OCI-LY3 (cell line): ENCODE measurements around the gene CHST8.

ENCODE experiments used
- H2AFZ ChIP-seq: fragments of 200-600, 300-600 bp; shearing (Covaris generic); 2 replicates; pipeline ENCODE4 v1.6.0; 2014; ENCODE audit warnings: antibody characterized with exemption, low read depth, low read length
- H3K27ac ChIP-seq: fragments of 200-600, 300-600 bp; sonication (generic); 2 replicates; pipeline ENCODE4 v1.5.1; 2014; ENCODE audit warnings: mild to moderate bottlenecking, low read length, moderate library complexity, mixed read lengths
- H3K27me3 ChIP-seq: fragments of 200-600, 300-600 bp; sonication (generic); 2 replicates; pipeline ENCODE4 v1.6.1; 2014; ENCODE audit warnings: low read depth, low read length, mixed read lengths
- H3K36me3 ChIP-seq: fragments of 200-600, 300-600 bp; sonication (generic); replicated peaks from 2 replicates; pipeline ENCODE3; 2014; ENCODE audit warnings: low read depth, low read length, mixed read lengths
- H3K4me1 ChIP-seq: fragments of 300-600, 200-600 bp; sonication (generic); 2 replicates; pipeline ENCODE4 v1.6.1; 2014; ENCODE audit warnings: low read length, mixed read lengths
- H3K4me2 ChIP-seq: fragments of 200-600, 300-600 bp; sonication (generic); 2 replicates; pipeline ENCODE4 v1.6.1; 2014; ENCODE audit warnings: low read length, mixed read lengths
- H3K4me3 ChIP-seq: fragments of 300-600, 200-600 bp; sonication (generic); 2 replicates; pipeline ENCODE4 v1.5.1; 2014; ENCODE audit warnings: antibody characterized with exemption, mild to moderate bottlenecking, low read length, moderate library complexity
- H3K79me2 ChIP-seq: fragments of 300-600, 200-600 bp; shearing (Covaris generic); 2 replicates; pipeline ENCODE4 v1.6.1; 2014; ENCODE audit warnings: mild to moderate bottlenecking, low read length, mixed read lengths
- H3K9ac ChIP-seq: fragments of 300-600, 200-600 bp; shearing (Covaris generic); 2 replicates; pipeline ENCODE4 v1.6.0; 2014; ENCODE audit warnings: mild to moderate bottlenecking, low read length, moderate library complexity
- H3K9me3 ChIP-seq: fragments of 200-600, 300-600 bp; shearing (Covaris generic); 2 replicates; pipeline ENCODE4 v1.6.1; 2014; ENCODE audit warnings: low read length, mixed read lengths; ENCODE audit not compliant: insufficient read depth
- H4K20me1 ChIP-seq: fragments of 200-600, 300-600 bp; sonication (generic); 2 replicates; pipeline ENCODE4 v1.6.1; 2016; ENCODE audit warnings: low read length, mixed read lengths; ENCODE audit not compliant: insufficient read depth
- EZH2phosphoT487 ChIP-seq: fragments of 200-600 bp; shearing (Covaris generic); IDR thresholded peaks from 2 replicates; pipeline ENCODE4 v1.6.1; 2018; ENCODE audit warnings: antibody characterized with exemption, mixed run types, low read depth
- TF ChIP-seq, protein P1 (sequence below): fragments of 200-600, 300-600 bp; sonication (generic); IDR thresholded peaks from 2 replicates; pipeline ENCODE4 v1.5.1; 2014; ENCODE audit warnings: antibody characterized with exemption, low read length, low read depth

Gene CHST8

GRCh38 chr19:33629826-33630375 lies 8.1 kb downstream of the CHST8 start:
- Histone ChIP-seq H3K27me3 (no peaks in the 10 kb centered on the region), H3K36me3 (no peaks in the 10 kb centered on the region), H3K4me2 (no peak overlapping the region), H3K9me3 (no peaks in the 10 kb centered on the region), H2AFZ (no peak overlapping the region), H3K4me1 (no peaks in the 10 kb centered on the region), H3K4me3 (no peak overlapping the region), H3K27ac (no peak overlapping the region), H4K20me1 (no peaks in the 10 kb centered on the region), H3K79me2 (no peaks in the 10 kb centered on the region), H3K9ac (no peak overlapping the region)
- no peak for TF ChIP-seq EZH2phosphoT487
- TF ChIP-seq, protein P1, sequence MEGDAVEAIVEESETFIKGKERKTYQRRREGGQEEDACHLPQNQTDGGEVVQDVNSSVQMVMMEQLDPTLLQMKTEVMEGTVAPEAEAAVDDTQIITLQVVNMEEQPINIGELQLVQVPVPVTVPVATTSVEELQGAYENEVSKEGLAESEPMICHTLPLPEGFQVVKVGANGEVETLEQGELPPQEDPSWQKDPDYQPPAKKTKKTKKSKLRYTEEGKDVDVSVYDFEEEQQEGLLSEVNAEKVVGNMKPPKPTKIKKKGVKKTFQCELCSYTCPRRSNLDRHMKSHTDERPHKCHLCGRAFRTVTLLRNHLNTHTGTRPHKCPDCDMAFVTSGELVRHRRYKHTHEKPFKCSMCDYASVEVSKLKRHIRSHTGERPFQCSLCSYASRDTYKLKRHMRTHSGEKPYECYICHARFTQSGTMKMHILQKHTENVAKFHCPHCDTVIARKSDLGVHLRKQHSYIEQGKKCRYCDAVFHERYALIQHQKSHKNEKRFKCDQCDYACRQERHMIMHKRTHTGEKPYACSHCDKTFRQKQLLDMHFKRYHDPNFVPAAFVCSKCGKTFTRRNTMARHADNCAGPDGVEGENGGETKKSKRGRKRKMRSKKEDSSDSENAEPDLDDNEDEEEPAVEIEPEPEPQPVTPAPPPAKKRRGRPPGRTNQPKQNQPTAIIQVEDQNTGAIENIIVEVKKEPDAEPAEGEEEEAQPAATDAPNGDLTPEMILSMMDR = no peak

- Histone ChIP-seq H2AFZ (no peak overlapping the region), H4K20me1 (no peaks in the 10 kb centered on the region), H3K4me2 (no peak overlapping the region), H3K4me1 (no peaks in the 10 kb centered on the region), H3K9me3 (no peaks in the 10 kb centered on the region), H3K27me3 (no peaks in the 10 kb centered on the region), H3K27ac (no peak overlapping the region), H3K36me3 (no peaks in the 10 kb centered on the region), H3K9ac (no peak overlapping the region), H3K4me3 (no peak overlapping the region), H3K79me2 (no peaks in the 10 kb centered on the region)
- no peak for TF ChIP-seq EZH2phosphoT487
- TF ChIP-seq, protein P1 = no peak
These were observed 9.3 kb downstream of the CHST8 start for GRCh38 chr19:33630880-33631608.

DNA sequence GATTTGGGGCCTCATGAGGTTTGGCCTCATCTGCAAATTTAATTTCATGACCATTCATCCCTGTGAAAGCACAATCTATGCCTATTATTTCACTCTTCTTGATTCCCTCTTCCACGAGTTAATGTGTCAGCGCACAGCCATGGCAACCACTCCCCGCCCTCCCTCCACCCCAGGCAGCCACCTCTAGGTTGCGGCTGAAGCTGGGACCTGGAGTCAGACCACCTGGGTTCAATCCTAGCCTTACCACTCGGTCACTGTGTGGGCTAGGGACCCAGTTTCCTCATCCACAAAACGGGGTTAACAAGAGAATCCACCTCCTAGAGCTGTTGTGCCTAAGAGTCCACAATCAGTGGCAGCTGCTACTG lies 9.8 kb downstream of the CHST8 start:
- Histone ChIP-seq H3K9me3 (no peaks in the 10 kb centered on the region), H3K36me3 (no peaks in the 10 kb centered on the region), H3K4me3 (no peak overlapping the region), H3K9ac (no peak overlapping the region), H2AFZ (no peak overlapping the region), H3K27me3 (no peaks in the 10 kb centered on the region), H3K79me2 (no peaks in the 10 kb centered on the region), H3K27ac (no peak overlapping the region), H3K4me1 (no peaks in the 10 kb centered on the region), H4K20me1 (no peaks in the 10 kb centered on the region), H3K4me2 (no peak overlapping the region)
- no peak for TF ChIP-seq EZH2phosphoT487
- TF ChIP-seq, protein P1 = no peak

- TF ChIP-seq, protein P1 = no peak
- no peak for TF ChIP-seq EZH2phosphoT487
- Histone ChIP-seq H3K27ac (no peak overlapping the region), H3K9ac (no peak overlapping the region), H3K9me3 (no peaks in the 10 kb centered on the region), H3K36me3 (no peaks in the 10 kb centered on the region), H3K79me2 (no peaks in the 10 kb centered on the region), H3K4me2 (no peak overlapping the region), H3K4me3 (no peak overlapping the region), H3K27me3 (peaks cover 3% of the 10 kb centered on the region; the same call in 1 of the 2 replicates), H3K4me1 (no peaks in the 10 kb centered on the region), H4K20me1 (no peaks in the 10 kb centered on the region), H2AFZ (no peak overlapping the region)
These were observed 12.8 kb downstream of the CHST8 start for GRCh38 chr19:33634361-33635091.
